H1 (cell line): ENCODE results near the gene DCN. TPM values are rescaled to one million over a fixed set of nuclear protein-coding genes. Genes with fewer than 3 reads are reported as not detected.
A peak's percentile ranks its signal among the peaks of the same experiment; 100 is the strongest.

Experiments used
- ASH2L ChIP-seq: fragments of 200-600, 300-600 bp; sonication (generic); IDR thresholded peaks from one replicate; pipeline ENCODE4 v1.7.1; 2017; ENCODE audit warnings: low read length
- CTBP2 ChIP-seq: IDR thresholded peaks from 2 replicates; pipeline ENCODE4 v1.7.0; 2011; ENCODE audit warnings: borderline replicate concordance, mild to moderate bottlenecking, moderate library complexity, mixed read lengths, low read length; ENCODE audit not compliant: insufficient read depth, insufficient read length
- HDAC6 ChIP-seq: IDR thresholded peaks from one replicate; pipeline ENCODE4 v1.7.1; 2012; ENCODE audit warnings: low read depth, mild to moderate bottlenecking, inconsistent platforms, low read length, moderate library complexity
- RAD21 ChIP-seq, 2 experiments: IDR thresholded peaks in 1 of 2; conservative IDR thresholded peaks in 1 of 2; 2 replicates each; pipeline ENCODE4 v1.6.1; 2011; ENCODE audit warnings: low read depth in 2 of 2, low read length in 2 of 2, improper control_type of control experiment in 1 of 2, inconsistent platforms in 1 of 2, mild to moderate bottlenecking in 1 of 2, moderate library complexity in 1 of 2
- SIN3A ChIP-seq, 2 experiments: IDR thresholded peaks in 1 of 2; conservative IDR thresholded peaks in 1 of 2; 2 replicates each; pipeline ENCODE4 v1.6.1; 2011 to 2012; ENCODE audit warnings: low read length in 2 of 2, improper control_type of control experiment in 1 of 2, low read depth in 1 of 2, mild to moderate bottlenecking in 1 of 2
- YY1 ChIP-seq: IDR thresholded peaks from 2 replicates; pipeline ENCODE4 v1.6.1; 2011; ENCODE audit warnings: low read depth, mild to moderate bottlenecking, low read length
- polyA plus RNA-seq, 7 experiments: library from polyadenylated mRNA; depleted of rRNA in 3 of 7; stranded (reverse) in 5 of 7; unstranded in 2 of 7; fragments of >200 nt in 5 of 7; fragments of 200-250 nt in 2 of 7; gene quantifications; 1 replicate in 5 of 7; 2 replicates in 1 of 7; 4 replicates in 1 of 7; pipeline versions ENCODE4 v1.2.1 to v1.2.3, GENCODE V29; 2011 to 2013; ENCODE audit warnings: missing spikeins in 2 of 7, mixed read lengths in 2 of 7
- total RNA-seq: library from RNA; stranded (reverse); fragmentation: NEBNext Ultra II Directional; extraction: Animal tissue kit (Norgen Biotek cat#: 25700); gene quantifications from 2 replicates; pipeline ENCODE4 v1.2.1, GENCODE V29; 2021
- TF ChIP-seq, protein P1 (sequence below): fragments of 300-600 bp; sonication (generic); IDR thresholded peaks from 2 replicates; pipeline ENCODE4 v1.7.1; 2012; ENCODE audit warnings: low read length, moderate library complexity, mild to moderate bottlenecking, inconsistent platforms; ENCODE audit not compliant: insufficient replicate concordance
- TF ChIP-seq, protein P2 (sequence below), 3 experiments: IDR thresholded peaks; 1 replicate in 2 of 3; 2 replicates in 1 of 3; pipeline versions ENCODE4 v1.5.1 to v1.6.1; 2011; ENCODE audit warnings: low read length in 3 of 3, mild to moderate bottlenecking in 3 of 3, inconsistent platforms in 2 of 3, low read depth in 1 of 3, moderate library complexity in 1 of 3; ENCODE audit not compliant: insufficient read depth in 1 of 3; ENCODE audit errors: control extremely low read depth in 1 of 3

Gene DCN
- total and polyA plus RNA-seq, 2 of the 8 experiments (the other 6 are each of a cell fraction or from before 2014, with no cell fraction given), result not detected

DNA sequence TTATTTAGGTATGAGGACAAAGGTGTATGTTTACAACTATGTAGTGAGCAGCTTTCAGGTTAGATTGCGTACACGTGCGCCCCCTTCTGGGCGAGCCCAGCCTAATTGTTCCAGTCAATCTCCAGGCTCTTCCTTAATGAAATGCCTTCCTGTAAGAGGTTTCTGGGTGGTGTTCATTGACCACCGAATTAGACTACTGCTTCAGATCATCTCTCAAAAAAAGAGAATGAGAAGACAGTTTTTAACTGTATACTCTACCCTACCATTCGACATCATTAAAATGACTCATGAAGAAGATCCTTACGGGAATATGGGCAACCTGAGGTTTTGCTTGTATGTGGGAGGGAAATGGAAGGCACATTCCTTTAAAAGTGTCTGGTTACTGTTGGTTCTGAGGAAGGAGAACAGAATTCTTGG lies 73.5 kb downstream of the DCN start (continued):
- TF ChIP-seq, protein P1, sequence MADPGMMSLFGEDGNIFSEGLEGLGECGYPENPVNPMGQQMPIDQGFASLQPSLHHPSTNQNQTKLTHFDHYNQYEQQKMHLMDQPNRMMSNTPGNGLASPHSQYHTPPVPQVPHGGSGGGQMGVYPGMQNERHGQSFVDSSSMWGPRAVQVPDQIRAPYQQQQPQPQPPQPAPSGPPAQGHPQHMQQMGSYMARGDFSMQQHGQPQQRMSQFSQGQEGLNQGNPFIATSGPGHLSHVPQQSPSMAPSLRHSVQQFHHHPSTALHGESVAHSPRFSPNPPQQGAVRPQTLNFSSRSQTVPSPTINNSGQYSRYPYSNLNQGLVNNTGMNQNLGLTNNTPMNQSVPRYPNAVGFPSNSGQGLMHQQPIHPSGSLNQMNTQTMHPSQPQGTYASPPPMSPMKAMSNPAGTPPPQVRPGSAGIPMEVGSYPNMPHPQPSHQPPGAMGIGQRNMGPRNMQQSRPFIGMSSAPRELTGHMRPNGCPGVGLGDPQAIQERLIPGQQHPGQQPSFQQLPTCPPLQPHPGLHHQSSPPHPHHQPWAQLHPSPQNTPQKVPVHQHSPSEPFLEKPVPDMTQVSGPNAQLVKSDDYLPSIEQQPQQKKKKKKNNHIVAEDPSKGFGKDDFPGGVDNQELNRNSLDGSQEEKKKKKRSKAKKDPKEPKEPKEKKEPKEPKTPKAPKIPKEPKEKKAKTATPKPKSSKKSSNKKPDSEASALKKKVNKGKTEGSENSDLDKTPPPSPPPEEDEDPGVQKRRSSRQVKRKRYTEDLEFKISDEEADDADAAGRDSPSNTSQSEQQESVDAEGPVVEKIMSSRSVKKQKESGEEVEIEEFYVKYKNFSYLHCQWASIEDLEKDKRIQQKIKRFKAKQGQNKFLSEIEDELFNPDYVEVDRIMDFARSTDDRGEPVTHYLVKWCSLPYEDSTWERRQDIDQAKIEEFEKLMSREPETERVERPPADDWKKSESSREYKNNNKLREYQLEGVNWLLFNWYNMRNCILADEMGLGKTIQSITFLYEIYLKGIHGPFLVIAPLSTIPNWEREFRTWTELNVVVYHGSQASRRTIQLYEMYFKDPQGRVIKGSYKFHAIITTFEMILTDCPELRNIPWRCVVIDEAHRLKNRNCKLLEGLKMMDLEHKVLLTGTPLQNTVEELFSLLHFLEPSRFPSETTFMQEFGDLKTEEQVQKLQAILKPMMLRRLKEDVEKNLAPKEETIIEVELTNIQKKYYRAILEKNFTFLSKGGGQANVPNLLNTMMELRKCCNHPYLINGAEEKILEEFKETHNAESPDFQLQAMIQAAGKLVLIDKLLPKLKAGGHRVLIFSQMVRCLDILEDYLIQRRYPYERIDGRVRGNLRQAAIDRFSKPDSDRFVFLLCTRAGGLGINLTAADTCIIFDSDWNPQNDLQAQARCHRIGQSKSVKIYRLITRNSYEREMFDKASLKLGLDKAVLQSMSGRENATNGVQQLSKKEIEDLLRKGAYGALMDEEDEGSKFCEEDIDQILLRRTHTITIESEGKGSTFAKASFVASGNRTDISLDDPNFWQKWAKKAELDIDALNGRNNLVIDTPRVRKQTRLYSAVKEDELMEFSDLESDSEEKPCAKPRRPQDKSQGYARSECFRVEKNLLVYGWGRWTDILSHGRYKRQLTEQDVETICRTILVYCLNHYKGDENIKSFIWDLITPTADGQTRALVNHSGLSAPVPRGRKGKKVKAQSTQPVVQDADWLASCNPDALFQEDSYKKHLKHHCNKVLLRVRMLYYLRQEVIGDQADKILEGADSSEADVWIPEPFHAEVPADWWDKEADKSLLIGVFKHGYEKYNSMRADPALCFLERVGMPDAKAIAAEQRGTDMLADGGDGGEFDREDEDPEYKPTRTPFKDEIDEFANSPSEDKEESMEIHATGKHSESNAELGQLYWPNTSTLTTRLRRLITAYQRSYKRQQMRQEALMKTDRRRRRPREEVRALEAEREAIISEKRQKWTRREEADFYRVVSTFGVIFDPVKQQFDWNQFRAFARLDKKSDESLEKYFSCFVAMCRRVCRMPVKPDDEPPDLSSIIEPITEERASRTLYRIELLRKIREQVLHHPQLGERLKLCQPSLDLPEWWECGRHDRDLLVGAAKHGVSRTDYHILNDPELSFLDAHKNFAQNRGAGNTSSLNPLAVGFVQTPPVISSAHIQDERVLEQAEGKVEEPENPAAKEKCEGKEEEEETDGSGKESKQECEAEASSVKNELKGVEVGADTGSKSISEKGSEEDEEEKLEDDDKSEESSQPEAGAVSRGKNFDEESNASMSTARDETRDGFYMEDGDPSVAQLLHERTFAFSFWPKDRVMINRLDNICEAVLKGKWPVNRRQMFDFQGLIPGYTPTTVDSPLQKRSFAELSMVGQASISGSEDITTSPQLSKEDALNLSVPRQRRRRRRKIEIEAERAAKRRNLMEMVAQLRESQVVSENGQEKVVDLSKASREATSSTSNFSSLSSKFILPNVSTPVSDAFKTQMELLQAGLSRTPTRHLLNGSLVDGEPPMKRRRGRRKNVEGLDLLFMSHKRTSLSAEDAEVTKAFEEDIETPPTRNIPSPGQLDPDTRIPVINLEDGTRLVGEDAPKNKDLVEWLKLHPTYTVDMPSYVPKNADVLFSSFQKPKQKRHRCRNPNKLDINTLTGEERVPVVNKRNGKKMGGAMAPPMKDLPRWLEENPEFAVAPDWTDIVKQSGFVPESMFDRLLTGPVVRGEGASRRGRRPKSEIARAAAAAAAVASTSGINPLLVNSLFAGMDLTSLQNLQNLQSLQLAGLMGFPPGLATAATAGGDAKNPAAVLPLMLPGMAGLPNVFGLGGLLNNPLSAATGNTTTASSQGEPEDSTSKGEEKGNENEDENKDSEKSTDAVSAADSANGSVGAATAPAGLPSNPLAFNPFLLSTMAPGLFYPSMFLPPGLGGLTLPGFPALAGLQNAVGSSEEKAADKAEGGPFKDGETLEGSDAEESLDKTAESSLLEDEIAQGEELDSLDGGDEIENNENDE, result peak; percentile 54
- TF ChIP-seq RAD21 (IDR thresholded peaks at IDR 0.05 in 1 of 2, conservative IDR thresholded peaks at IDR 0.05 in 1 of 2; ENCODE audit: low read depth in 2 of 2, low read length in 2 of 2), result peak; percentile 62 to 69
- no peak for TF ChIP-seq CTBP2
- TF ChIP-seq SIN3A (conservative IDR thresholded peaks at IDR 0.05 in 1 of 2, IDR thresholded peaks at IDR 0.05 in 1 of 2; ENCODE audit: low read depth in 1 of 2, low read length in 2 of 2), result no peak
- no peak for TF ChIP-seq HDAC6
- TF ChIP-seq ASH2L, result no peak
- TF ChIP-seq, protein P2, sequence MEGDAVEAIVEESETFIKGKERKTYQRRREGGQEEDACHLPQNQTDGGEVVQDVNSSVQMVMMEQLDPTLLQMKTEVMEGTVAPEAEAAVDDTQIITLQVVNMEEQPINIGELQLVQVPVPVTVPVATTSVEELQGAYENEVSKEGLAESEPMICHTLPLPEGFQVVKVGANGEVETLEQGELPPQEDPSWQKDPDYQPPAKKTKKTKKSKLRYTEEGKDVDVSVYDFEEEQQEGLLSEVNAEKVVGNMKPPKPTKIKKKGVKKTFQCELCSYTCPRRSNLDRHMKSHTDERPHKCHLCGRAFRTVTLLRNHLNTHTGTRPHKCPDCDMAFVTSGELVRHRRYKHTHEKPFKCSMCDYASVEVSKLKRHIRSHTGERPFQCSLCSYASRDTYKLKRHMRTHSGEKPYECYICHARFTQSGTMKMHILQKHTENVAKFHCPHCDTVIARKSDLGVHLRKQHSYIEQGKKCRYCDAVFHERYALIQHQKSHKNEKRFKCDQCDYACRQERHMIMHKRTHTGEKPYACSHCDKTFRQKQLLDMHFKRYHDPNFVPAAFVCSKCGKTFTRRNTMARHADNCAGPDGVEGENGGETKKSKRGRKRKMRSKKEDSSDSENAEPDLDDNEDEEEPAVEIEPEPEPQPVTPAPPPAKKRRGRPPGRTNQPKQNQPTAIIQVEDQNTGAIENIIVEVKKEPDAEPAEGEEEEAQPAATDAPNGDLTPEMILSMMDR (IDR thresholded peaks at IDR 0.05; ENCODE audit: control extremely low read depth in 1 of 3, insufficient read depth in 1 of 3, low read depth in 1 of 3, low read length in 3 of 3), result peak; percentile 61 to 75 (median 64)
- no peak for TF ChIP-seq YY1
